OCI-LY1 (cell line): ENCODE results near the gene LRRC8E.

Source experiments
- H2AFZ ChIP-seq: fragments of 200-600 bp; sonication (generic), shearing (Covaris generic); 2 replicates; pipeline ENCODE4 v1.6.0; 2014; ENCODE audit warnings: antibody characterized with exemption, mild to moderate bottlenecking, low read length
- H3F3A ChIP-seq: fragments of 200-600 bp; sonication (generic), shearing (Covaris generic); 2 replicates; pipeline ENCODE4 v1.6.0; 2014; ENCODE audit warnings: mild to moderate bottlenecking, antibody characterized with exemption, low read length, moderate library complexity; ENCODE audit not compliant: insufficient read depth
- H3K27ac ChIP-seq: fragments of 200-600 bp; sonication (generic); 2 replicates; pipeline ENCODE4 v1.5.1; 2014; ENCODE audit warnings: low read length, mixed run types, mild to moderate bottlenecking, low read depth; ENCODE audit not compliant: poor library complexity, severe bottlenecking
- H3K27me3 ChIP-seq: fragments of 200-600 bp; sonication (generic); 2 replicates; pipeline ENCODE4 v1.6.0; 2014; ENCODE audit warnings: antibody characterized with exemption, mild to moderate bottlenecking, low read length, moderate library complexity; ENCODE audit not compliant: insufficient read depth
- H3K36me3 ChIP-seq: fragments of 200-600 bp; sonication (generic); 2 replicates; pipeline ENCODE4 v1.6.1; 2014; ENCODE audit warnings: mild to moderate bottlenecking, antibody characterized with exemption, low read length, moderate library complexity, mixed read lengths; ENCODE audit not compliant: insufficient read depth
- H3K4me1 ChIP-seq: fragments of 200-600 bp; sonication (generic); 2 replicates; pipeline ENCODE4 v1.5.1; 2014; ENCODE audit warnings: mild to moderate bottlenecking, low read length, moderate library complexity; ENCODE audit not compliant: insufficient read depth, severe bottlenecking
- H3K4me2 ChIP-seq: fragments of 200-600 bp; sonication (generic), shearing (Covaris generic); 2 replicates; pipeline ENCODE4 v1.6.1; 2014; ENCODE audit warnings: low read length
- H3K4me3 ChIP-seq: fragments of 200-600 bp; sonication (generic); 2 replicates; pipeline ENCODE4 v1.5.1; 2014; ENCODE audit warnings: low read length, low read depth, mild to moderate bottlenecking, mixed read lengths; ENCODE audit not compliant: poor library complexity, severe bottlenecking
- H3K79me2 ChIP-seq: fragments of 200-600 bp; shearing (Covaris generic); 2 replicates; pipeline ENCODE4 v1.6.1; 2016; ENCODE audit warnings: mixed run types, low read length, mixed read lengths; ENCODE audit not compliant: insufficient read depth
- H3K9ac ChIP-seq: fragments of 200-600 bp; sonication (generic), shearing (Covaris generic); 2 replicates; pipeline ENCODE4 v1.6.1; 2014; ENCODE audit warnings: mild to moderate bottlenecking, low read length, mixed read lengths
- H3K9me2 ChIP-seq: fragments of 200-600 bp; sonication (generic), shearing (Covaris generic); 2 replicates; pipeline ENCODE4 v1.6.1; 2014; ENCODE audit warnings: low read depth, mild to moderate bottlenecking, low read length, mixed read lengths
- H3K9me3 ChIP-seq: fragments of 200-600 bp; shearing (Covaris generic); 2 replicates; pipeline ENCODE4 v1.6.1; 2014; ENCODE audit warnings: low read length, mixed read lengths
- H4K20me1 ChIP-seq: fragments of 200-600 bp; sonication (generic), shearing (Covaris generic); 2 replicates; pipeline ENCODE4 v1.6.0; 2016; ENCODE audit warnings: mild to moderate bottlenecking, low read length; ENCODE audit not compliant: insufficient read depth
- CTCF ChIP-seq: fragments of 200-600 bp; sonication (generic), shearing (Covaris generic); IDR thresholded peaks from 2 replicates; pipeline ENCODE4 v1.5.1; 2017; ENCODE audit warnings: mild to moderate bottlenecking, antibody characterized with exemption, low read length, moderate library complexity, mixed read lengths
- EZH2 ChIP-seq: fragments of 200-600 bp; sonication (generic), shearing (Covaris generic); IDR thresholded peaks from 2 replicates; pipeline ENCODE4 v1.8.0; 2017; ENCODE audit warnings: borderline replicate concordance, mixed run types, mild to moderate bottlenecking, antibody characterized with exemption, low read length, moderate library complexity, mixed read lengths

The LRRC8E gene

GRCh38 chr19:7942981-7943443 is 54.7 kb downstream of the LRRC8E start:
- no peak for TF ChIP-seq EZH2
- no peak for TF ChIP-seq CTCF
- Histone ChIP-seq H3K4me1 (peaks cover 24% of the 10 kb centered on the region), H3K79me2 (peaks cover 4% of the 10 kb centered on the region; the same call in 1 of the 2 replicates), H3K9me3 (no peaks in the 10 kb centered on the region), H4K20me1 (no peaks in the 10 kb centered on the region), H3K36me3 (peaks cover 33% of the 10 kb centered on the region), H3K27ac (peak overlapping the region; percentile 54), H2AFZ (no peak overlapping the region), H3F3A (no peaks in the 10 kb centered on the region), H3K27me3 (no peaks in the 10 kb centered on the region), H3K9me2 (no peaks in the 10 kb centered on the region), H3K4me3 (peak overlapping the region; percentile 88), H3K4me2 (peak overlapping the region; percentile 62), H3K9ac (peak overlapping the region; percentile 93)

GRCh38 chr19:7943444-7944176 is 55.3 kb downstream of the LRRC8E start, which contains the start of gene TIMM44:
Gene TIMM44, minus strand, starts transcription at chr19:7943666. Its CDS starts 15 bp downstream, at chr19:7943651.
- Histone ChIP-seq H3K36me3 (peaks cover 28% of the 10 kb centered on the region), H3K4me2 (peak within 1 kb of the TSS; percentile 93), H3K4me3 (peak within 1 kb of the TSS; percentile 88), H3F3A (no peaks in the 10 kb centered on the region), H3K27ac (peak within 1 kb of the TSS; percentile 83), H3K9me2 (no peaks in the 10 kb centered on the region), H3K79me2 (peaks cover 4% of the 10 kb centered on the region; the same call in 1 of the 2 replicates), H2AFZ (no peak within 1 kb of the TSS), H3K9me3 (no peaks in the 10 kb centered on the region), H3K4me1 (peaks cover 24% of the 10 kb centered on the region), H3K9ac (peak within 1 kb of the TSS; percentile 93), H3K27me3 (no peaks in the 10 kb centered on the region), H4K20me1 (no peaks in the 10 kb centered on the region)
- TF ChIP-seq CTCF (no peak), EZH2 (no peak)

- peaks cover 4% of the 10 kb centered on the region; the same call in 1 of the 2 replicates for H3K79me2 ChIP-seq
- no peaks in the 10 kb centered on the region for H3K9me2 ChIP-seq
- H3K36me3 ChIP-seq: peaks cover 24% of the 10 kb centered on the region
- H3K4me2 ChIP-seq: peak overlapping the region; percentile 93
- H4K20me1 ChIP-seq: no peaks in the 10 kb centered on the region
- H3K4me1 ChIP-seq: peaks cover 24% of the 10 kb centered on the region
- H3K27ac ChIP-seq: peak overlapping the region; percentile 83
- no peaks in the 10 kb centered on the region for H3F3A ChIP-seq
- H3K27me3 ChIP-seq: no peaks in the 10 kb centered on the region
- TF ChIP-seq EZH2: no peak
- TF ChIP-seq CTCF: peak; percentile 82
- H3K9me3 ChIP-seq: no peaks in the 10 kb centered on the region
- H3K9ac ChIP-seq: peak overlapping the region; percentile 79
- H2AFZ ChIP-seq: no peak overlapping the region
- H3K4me3 ChIP-seq: peak overlapping the region; percentile 88
Measured at GRCh38 chr19:7944177-7944761, 56.0 kb downstream of the LRRC8E start.
